NCI-H748 treated with DMSO at 0.1 percent for 48 hours (cell line): Measurements from ENCODE around the gene SSBP3.

Source experiments
- DNase-seq: peaks from one replicate; lab custom pipeline; 2025; lab: John Stamatoyannopoulos, UW

Gene SSBP3

DNA sequence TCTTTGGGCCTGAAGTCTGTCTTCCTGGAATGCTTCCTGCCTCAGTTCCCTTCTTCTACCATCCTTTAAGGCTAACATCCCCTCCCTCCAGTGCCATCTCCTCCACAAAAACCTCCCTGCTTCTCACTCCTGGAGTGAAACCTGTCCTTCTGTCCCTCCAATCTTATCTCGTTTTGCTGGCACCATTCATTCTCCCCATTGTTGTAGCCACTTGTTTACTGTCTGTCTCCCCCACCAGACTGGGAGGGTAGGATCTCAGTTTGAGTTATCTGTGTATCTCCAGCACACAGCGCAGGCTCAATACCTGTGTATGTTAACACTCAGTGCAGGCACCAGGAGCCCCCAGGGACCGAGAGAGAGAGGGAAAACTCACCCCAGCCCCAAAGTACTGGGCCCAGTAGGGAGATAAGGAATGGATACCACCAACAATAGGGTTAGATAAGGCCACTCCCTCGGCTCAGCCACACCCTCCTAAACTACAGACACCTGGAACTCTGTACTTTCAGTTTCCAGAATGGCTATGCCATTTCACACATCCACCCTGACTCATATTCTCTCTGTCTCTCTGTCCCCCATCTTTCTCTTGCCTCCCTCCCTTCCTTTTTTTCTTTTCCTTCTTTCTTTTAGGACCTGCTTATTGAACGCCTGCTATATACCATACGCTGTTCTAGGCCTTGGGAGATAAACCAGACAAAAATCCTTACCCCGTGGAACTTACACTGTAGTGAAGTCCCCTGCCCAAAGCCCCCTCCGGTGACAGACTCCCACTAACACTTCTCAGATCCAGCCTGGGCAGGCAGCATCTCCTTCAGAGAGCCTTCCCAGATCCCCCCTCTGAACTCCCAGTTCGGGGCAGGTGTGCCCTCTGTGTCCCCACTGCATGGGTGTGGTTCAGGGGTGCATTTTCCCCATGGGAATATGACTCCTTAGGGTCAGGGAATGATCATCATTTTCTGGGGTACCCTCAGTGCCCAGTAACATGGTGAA lies 3.3 kb upstream of the SSBP3 start:
- peak; percentile 18 for DNase-seq

DNA sequence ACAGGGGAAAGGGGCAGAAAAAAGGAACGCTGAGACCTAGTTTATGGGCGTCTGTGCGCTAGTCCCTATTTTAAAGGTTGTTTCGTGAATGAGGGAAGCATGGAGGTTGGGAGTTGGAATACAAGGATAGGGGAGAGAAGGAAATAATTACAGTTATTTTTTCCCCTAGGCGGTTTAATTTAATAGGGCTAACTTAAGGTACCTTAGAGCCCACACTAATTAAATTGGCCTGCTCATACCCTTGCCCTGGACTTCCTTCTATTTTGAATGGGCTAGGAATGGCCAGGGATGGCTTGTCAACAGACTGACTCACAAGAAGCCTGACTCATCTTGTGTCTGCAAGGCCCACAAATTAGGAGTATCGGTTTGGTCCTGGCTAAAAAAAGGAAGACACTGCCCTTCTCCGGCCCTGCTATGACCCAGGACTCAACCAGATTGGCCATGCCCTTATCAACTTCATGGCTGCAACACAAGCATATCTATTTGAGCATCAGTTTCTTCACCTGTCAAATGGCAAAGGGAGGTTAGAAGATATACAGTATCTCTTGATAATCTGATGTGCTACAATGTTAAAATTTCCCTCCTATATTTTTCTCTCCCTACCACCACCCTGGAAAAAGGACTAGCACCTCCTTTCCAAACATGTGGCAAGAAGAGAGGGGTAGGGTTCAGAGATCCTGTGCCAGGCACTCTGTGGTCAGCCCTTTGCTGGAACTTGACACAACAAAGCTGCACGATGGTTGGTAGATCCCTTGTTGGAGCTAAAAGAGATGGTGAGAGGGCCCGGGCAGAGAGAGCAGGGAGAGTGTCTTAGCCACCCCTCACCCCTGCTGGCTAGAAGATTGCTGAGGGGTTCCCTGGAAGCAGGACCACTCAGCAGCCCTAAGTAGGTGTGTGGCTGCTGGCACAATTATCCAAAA lies 2.2 kb upstream of the SSBP3 start:
- DNase-seq = no peak

DNA sequence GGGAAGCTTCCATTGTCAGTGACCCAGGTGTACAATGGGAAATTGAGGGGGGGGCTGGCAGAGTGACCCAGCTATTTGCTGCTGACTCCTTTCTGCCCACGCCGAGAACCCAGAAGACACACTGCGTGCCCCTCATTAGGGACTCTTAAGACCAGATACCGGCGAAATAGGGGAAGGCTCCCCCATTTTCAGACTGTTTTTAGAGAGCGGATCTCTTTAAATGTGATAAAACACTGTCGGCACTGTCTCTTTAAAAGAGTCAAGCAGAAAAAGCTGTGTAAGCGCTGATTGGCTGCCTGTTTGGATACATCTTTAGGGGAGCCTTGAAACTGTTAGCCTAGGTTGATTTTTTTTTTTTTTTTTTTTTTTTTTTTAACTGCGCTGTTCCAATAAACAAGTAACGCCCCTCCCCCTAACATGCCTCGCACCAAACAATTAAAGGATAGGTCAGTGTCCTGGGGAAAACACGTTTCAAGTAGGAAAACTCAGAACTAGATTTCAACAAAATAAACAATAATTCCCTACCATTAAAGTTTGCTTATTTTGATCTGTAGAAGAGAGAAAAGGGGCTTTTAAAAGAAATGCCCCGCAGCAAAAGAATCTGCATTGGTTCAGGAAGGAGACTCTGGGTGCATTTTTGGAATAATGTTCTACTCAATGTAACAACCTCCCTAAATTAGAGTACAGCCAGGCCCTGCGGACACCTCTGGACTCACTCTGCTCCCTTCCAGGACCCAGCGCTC lies 1.4 kb upstream of the SSBP3 start:
- DNase-seq = peak; percentile 92

DNA sequence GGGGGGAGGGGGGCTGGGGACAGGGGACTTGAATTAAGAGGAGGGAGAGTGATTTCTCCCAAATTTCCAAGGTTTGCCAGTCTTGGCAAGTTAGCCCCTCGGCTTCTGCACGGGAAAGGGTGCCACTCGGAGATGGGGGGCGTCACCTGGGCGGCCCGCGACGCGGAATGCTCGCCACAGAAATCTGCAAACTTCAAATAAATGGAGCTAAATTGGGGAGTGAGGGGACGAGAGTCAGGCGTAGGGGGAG lies 885 bp upstream of the SSBP3 start:
- no peak for DNase-seq

DNA sequence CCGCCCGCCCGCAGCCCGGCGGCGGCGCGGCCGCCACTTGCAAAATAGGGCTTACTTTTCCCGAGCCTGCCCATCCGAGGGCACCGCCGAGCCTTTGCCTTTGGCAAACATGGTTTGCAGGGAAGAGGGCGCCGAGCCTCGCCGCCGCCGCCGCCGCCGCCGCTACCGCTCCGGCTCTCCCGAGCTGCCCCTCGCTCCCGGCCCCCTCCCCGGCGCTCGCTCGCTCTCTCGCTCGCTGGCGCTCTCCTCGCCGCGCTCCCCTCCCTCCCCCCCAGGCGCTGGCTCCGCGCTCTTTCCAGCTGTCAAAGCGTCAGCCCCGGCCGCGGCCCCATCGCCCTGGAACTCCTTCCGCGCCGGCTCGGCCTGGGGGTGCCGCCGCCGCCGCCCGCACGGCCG lies 298 bp downstream of the SSBP3 start:
- no peak for DNase-seq

DNA sequence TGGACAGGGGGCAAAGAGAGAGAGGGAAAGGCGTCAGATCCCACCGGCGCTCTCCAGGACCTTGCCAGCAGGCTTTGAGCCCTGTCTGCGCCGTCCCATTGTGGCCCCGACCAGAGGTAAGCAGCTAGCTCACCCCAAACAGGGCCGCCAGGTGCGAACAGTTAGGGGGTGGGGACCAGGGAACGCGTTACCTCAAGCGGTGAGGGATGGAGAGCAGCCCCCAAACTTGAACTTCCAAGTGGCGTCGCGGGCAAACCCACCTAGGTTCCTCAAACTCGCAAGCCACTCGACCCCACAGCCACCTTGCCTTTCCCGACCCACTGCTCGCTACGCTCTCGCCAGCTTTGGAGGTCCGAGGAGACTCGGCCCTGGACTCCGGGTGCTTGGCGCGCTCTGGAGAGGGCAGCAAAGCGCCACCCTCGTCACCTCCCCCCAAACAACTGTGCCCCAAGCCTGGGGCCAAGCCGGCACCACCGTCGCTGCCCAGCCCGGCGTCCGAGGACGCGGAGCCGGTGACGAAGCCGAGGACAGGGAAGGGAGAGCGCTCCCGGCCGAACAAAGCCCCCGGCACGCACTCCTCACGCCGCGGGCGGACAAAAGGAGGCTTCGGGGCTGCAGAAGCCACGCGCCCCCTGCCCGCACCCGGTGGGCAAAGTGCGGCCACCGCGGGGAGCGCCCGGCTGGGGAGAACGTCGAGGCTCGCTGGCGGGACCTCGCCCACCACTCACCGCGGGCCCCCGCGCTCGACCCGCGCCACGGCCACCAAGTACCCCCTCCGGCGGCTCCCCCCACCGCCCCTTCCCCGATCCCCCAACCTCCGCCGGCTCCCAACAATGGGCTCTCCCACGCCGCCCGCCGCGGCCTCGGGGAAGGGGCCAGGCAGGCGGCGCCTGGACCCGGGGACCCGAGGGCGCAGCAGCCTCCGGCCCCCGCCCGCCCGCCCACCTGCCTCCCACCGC lies 976 bp downstream of the SSBP3 start:
- no peak for DNase-seq

DNA sequence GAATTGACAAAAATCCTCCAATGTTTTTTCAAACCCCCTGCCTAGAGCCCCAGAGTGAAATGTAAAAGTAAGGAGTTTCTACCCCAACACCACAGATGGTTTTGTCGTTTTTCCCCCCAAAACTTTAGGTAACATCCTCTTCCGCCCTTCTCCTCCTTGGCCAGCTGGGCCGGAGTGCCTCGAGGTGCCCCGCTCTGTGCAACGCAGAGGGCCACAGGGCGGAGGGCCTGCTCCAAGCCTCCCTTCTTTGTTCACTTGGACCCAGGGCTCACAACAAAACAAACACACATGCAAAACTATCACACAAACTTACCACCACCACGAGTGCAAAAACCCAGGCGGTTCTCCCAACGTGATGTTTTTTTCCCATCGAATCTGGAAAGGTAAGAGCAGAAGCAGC lies 1.9 kb downstream of the SSBP3 start:
- no peak for DNase-seq

DNA sequence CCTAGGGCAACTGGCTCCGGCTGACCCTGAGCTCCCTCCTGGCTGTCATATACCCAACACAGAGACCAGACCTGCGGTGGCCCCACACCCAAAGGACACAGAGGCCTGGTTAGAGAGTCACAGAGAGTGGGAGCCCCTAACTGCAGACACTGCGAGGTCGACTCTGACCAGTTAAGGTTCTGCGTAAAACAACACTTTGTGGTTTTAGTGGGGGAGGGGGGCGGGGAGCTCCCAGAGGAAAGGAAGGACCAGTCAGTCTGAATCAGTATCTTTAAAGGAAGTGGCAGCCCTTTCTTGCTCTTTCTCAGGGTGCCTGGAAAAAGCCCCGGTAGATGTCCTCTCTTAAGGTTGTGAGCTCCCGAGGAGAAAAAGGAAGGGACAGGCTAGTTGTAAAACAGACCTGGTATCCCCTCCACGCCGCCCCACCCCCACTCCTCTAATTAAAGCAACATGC lies 2.4 kb downstream of the SSBP3 start:
- DNase-seq = no peak

DNA sequence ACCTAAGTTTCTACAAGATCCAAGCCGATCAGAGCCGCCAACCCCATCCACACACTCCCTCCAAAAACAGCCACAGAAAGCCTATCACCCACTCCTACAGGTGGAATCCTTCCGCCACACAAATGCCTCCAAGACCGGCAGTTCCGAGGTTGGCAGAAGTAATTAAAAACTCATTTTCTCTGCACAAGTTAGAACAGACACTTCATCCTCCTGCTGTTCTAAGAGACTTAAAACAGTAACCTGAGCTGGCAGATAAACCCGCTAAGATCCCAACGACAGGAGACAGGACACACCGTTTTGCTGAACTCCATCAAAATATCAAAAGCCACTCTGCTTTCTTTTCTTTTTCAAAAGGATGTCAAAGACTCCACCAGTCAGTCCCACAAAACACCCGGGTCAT lies 2.8 kb downstream of the SSBP3 start:
- no peak for DNase-seq

DNA sequence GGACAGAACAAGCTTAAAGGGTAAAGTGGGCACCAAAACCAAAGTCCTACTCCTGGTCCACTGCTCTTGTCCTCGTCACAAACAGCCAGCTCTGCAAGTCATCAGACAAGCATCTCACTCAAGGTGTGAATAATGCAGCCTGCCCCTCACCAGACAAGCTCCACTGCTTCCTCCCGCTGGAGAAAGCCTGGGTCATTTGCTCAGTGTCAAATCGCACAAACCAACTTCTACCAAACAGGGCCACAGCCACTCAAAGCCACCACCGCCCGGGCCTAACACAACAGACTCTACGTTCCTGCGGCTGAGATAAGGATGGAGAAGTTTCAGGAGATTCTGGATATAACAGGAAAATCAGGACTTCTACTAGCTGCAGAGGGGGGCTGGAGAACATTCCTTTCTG lies 3.3 kb downstream of the SSBP3 start:
- DNase-seq = no peak

DNA sequence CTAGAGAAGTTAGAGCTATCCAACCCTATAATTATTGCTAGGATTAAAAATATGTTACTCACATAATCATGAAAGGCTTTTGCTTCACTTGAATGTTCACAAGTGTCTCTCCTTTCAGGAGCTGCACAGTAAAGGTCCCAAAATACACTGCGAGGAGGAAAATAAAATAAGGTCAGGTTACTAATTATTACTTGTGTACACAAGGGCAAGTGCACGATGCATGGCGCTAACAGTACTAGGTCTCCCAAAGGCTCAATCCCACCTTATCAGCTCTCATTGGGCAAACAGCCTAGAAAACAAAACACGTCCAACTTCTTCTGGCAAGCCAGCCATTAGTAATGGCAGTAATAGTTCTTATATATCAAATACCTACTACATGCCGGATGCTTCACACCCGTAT lies 4.4 kb downstream of the SSBP3 start:
- DNase-seq = peak; percentile 75

DNA sequence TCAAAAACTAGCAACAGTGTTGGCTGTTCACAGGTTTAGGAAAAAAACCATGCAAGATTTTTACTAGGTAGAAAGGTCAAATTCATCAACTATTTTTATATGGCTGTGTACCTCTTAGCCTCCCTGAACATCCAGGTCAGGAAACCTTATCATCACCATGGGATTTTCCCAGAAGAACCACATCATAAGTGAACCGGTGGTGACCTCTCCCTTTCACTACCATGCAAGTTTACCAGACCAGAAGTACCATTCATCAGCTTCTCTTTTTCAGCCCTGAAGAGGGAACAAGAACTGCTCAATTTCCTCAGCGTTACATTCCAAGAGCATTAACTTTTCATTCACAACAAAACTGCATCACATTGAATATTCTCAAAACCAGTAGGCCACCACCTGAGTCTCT lies 5.9 kb downstream of the SSBP3 start:
- no peak for DNase-seq

DNA sequence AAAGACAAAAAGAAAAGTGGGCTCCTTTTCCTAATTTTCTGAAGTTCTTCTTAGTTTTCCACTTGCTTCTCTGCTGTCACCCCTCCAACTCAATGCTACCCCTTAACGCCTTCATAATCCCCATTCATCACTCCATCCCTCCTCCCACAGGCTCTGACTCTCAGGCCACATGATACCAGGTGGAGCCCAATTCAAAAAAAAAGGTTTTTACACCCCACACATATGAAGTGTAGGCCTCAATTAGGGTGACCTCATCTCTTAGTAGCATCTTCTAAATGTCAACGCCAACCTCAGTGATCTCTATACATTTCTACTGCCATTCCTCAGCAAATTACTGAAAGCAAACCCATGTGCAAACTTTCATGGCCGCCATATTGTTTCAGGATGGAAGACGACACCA lies 6.4 kb downstream of the SSBP3 start:
- no peak for DNase-seq

DNA sequence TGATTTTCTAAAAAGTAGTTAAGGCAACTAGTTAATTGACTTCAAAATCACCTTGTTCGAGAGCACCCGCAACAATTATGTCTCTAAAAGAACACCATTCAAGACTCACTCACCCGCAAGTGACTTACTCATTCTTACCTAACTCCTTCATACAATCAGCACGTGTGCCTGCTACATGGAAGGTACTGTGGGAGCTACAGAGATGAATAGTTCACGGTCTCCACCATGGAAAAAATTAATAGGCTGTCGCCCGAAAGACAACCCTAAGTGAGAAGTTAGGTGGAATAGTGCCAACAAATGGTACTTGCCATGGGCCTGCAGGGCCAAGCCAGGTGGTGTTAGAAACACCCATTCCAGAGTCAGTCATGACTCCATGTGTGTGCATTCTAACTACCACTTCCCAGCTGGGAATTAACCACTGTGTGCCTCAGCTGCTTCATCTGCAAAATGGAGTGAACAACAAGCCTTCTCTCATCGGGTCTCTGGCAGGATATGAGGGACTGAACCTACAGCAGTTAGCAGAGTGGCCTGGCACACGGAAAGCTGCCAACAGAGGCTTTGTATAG lies 7.1 kb downstream of the SSBP3 start:
- no peak for DNase-seq

DNA sequence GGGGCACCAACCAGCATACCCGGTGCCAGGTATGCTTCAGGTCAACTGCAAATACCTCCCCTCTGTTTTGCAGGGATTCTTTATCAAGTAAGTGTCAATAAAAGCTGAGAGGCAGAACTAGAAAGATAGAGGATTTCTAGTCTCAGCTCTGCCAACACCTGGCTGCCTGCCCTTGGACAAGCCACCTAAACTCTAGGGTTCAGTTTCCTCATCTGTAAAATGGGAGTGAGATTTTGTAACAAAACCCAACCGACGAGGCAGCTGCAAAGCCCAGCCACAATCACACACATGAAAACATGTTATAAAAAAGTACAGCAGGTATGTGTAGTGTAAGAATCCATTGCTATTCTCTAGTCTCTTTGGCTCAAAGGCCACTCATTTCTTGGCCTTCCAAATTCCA lies 8.2 kb downstream of the SSBP3 start:
- DNase-seq = no peak

DNA sequence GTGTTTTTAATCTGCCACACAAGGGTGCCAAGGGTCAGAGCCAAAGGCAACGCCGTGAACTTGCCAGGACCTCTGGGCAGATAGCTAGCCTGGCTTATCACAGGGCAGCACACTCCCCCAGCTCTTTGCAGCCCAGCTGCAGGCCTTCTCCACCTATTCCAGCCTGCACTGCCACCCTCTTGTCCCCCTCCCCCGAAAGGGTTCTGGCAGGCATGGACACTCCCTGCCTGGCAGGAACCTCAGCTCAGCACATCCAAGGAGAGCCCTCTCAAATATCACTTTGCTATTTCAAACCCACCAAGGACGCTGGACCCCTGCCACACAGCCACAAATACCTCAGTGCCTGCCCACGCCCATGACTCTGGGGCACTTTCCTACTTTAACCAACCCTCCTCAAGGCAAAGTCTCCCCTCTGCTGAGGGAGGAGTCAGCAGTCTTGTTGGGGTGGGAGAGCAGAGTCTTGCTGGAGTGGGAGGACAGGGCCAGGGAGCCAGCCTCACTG lies 9.1 kb downstream of the SSBP3 start:
- DNase-seq = no peak

DNA sequence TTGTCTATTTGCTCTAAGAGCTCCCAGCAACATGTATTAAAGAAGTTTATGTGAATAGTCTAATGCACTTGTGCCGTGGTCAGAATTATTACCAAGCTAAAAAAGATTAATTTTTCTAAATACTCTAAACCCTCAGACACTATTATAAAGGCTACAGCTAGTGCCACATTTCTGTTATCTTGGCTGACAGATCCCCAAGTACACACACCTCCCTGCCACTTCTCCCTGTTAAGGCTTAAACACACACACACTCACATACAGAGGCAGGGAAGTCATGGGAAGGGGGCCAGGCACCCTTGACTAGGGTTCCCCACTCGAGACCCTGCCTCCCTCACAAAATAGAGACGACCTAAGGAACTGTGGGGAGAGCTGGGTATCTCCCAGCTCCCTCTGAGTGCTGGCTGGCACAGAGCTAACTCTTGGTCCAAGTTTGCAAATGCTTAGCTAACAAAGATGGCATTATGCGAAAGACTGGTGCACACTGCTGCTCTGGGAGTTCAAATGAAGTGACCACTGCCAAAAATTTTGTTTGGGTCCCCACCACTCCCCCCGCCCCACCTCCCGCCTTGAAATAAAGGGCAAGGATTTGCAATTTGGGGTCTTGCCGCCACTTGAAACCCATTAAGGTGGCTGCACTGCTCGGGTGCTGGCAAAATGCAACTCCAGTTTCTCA lies 9.8 kb downstream of the SSBP3 start:
- no peak for DNase-seq

DNA sequence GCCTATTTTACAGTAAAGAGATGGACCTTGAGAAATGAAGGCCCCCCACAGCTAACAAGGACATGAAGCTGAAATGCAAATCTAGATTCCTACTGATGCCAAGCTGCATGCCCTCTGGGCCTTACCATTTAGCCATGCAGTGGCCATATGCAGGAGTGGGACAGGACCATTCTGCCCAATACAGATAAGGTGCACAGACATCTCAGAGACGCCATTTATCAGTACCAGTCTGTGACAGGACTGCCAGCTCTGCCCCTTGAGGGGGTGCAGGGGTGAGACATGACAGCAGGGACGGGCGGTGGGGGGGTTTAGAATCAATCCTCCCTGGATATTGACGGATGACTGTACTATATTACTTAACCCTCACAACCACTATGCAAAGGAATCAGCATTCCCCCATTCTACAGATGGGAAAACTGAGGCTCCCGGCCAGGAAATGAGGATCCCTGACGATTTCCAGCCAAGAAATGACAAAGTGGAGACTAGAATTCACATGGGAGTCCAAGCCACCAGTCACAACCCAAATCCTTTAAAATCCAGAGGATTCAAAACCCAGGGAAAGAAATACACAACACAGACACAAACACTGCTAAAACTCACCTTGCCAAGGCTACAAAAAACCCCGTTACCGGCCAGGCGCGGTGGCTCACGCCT lies 10.8 kb downstream of the SSBP3 start:
- no peak for DNase-seq

DNA sequence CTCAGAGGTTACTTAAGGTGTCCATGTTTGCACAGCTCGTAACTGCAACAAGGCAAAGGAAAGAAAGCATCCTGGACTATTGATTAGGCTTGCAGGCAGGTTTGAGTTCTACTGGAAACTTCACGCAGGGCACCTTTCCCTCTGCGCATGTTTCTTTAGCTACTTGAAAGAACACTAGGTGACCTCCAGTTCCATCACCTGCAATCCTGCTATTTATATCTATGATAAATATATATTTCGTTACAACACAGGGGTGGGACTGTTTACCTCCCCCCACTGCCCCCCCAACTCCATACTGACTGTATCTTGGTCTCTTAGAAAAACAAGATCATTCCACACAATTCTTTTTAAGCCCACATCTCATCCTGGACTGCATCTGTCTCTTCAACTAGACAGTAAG lies 12.1 kb downstream of the SSBP3 start:
- DNase-seq = no peak

DNA sequence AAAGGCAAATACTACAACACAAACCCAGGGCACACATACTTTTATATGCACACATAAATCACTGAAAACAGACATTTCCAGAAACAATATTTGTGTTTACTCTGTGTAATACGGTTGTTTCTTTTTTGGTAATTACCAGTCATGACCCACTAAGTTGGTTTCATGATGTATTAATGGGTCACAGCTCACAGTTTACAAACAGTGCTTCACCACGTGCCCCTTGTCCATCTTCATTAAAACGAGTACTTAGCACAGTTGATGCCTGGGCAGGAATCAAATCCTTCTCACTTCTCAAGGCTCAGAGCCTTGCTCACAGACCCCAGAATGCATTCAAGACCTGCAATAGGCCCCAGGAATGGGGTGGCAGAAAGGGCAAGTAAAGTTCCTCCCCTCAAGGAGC lies 13.8 kb downstream of the SSBP3 start:
- DNase-seq = no peak
